Measurements from ENCODE around the gene GSTM4. TPM values are rescaled to one million over a fixed set of nuclear protein-coding genes. Genes with fewer than 3 reads are reported as not detected.

Gene GSTM4
- total and polyA plus RNA-seq, 9 of the 15 experiments (the other 6 are each of a cell fraction or from before 2014, with no cell fraction given) = 18.8 to 53.4 (median 38.8) TPM

DNA sequence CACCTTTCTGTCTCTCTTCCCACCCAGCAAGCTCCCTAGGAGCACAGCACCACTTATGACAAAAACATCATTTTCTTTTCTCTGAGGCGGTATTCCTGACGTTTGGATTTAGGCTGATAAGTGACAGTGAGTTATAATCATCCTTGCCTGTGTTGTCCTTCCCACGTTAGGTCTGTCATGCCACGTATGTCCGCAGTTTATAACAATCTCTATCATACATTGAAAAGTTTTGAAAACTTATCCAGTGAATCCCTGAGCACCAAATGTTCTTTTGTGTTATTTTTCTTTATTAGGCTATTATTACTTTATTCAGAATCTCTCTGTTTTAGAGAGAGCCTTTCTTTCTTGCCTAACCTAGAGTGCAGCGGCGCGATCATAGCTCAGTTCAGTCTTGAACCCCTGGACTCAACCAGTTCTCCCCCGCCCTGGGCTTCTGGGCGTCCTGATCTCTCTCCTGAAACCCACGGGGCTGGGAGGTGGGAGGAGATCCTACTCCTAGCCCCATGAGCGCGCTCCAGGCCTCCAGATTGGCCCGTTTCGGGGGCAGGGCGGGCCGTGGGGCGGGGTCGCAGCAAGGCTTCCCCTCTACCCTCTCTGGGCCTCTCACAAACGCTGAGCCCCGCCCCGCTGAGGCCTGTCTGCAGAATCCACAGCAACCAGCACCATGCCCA lies 11.7 kb downstream of the GSTM4 start, which contains the start of gene GSTM2 (continued):
- no peak for TF ChIP-seq KAT8 (IDR thresholded peaks at IDR 0.05; ENCODE audit: low read depth)
- TF ChIP-seq ELK1 (CRISPR knock-in tag; IDR thresholded peaks at IDR 0.05) = no peak
- TF ChIP-seq ZFPM2 (CRISPR knock-in tag; IDR thresholded peaks at IDR 0.05) = no peak
- no peak for TF ChIP-seq TARDBP (IDR thresholded peaks at IDR 0.05)
- TF ChIP-seq, protein P1, sequence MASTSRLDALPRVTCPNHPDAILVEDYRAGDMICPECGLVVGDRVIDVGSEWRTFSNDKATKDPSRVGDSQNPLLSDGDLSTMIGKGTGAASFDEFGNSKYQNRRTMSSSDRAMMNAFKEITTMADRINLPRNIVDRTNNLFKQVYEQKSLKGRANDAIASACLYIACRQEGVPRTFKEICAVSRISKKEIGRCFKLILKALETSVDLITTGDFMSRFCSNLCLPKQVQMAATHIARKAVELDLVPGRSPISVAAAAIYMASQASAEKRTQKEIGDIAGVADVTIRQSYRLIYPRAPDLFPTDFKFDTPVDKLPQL (IDR thresholded peaks at IDR 0.05; ENCODE audit: extremely low read depth, insufficient read length) = no peak
- no peak for TF ChIP-seq ETV5 (CRISPR knock-in tag; IDR thresholded peaks at IDR 0.05; ENCODE audit: low read depth)
- TF ChIP-seq NFRKB (IDR thresholded peaks at IDR 0.05; ENCODE audit: low read depth) = no peak
- TF ChIP-seq XRCC5 (IDR thresholded peaks at IDR 0.05; ENCODE audit: low read depth, low read length) = no peak
- TF ChIP-seq, protein P2, sequence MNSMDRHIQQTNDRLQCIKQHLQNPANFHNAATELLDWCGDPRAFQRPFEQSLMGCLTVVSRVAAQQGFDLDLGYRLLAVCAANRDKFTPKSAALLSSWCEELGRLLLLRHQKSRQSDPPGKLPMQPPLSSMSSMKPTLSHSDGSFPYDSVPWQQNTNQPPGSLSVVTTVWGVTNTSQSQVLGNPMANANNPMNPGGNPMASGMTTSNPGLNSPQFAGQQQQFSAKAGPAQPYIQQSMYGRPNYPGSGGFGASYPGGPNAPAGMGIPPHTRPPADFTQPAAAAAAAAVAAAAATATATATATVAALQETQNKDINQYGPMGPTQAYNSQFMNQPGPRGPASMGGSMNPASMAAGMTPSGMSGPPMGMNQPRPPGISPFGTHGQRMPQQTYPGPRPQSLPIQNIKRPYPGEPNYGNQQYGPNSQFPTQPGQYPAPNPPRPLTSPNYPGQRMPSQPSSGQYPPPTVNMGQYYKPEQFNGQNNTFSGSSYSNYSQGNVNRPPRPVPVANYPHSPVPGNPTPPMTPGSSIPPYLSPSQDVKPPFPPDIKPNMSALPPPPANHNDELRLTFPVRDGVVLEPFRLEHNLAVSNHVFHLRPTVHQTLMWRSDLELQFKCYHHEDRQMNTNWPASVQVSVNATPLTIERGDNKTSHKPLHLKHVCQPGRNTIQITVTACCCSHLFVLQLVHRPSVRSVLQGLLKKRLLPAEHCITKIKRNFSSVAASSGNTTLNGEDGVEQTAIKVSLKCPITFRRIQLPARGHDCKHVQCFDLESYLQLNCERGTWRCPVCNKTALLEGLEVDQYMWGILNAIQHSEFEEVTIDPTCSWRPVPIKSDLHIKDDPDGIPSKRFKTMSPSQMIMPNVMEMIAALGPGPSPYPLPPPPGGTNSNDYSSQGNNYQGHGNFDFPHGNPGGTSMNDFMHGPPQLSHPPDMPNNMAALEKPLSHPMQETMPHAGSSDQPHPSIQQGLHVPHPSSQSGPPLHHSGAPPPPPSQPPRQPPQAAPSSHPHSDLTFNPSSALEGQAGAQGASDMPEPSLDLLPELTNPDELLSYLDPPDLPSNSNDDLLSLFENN (IDR thresholded peaks at IDR 0.05; ENCODE audit: low read depth in 2 of 2, low read length in 2 of 2) = no peak
- TF ChIP-seq BRCA1 (IDR thresholded peaks at IDR 0.05) = no peak
- no peak for TF ChIP-seq BRCA1 (CRISPR knock-in tag; IDR thresholded peaks at IDR 0.05)
- TF ChIP-seq, protein P3, sequence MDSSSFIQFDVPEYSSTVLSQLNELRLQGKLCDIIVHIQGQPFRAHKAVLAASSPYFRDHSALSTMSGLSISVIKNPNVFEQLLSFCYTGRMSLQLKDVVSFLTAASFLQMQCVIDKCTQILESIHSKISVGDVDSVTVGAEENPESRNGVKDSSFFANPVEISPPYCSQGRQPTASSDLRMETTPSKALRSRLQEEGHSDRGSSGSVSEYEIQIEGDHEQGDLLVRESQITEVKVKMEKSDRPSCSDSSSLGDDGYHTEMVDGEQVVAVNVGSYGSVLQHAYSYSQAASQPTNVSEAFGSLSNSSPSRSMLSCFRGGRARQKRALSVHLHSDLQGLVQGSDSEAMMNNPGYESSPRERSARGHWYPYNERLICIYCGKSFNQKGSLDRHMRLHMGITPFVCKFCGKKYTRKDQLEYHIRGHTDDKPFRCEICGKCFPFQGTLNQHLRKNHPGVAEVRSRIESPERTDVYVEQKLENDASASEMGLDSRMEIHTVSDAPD (CRISPR knock-in tag; IDR thresholded peaks at IDR 0.05) = no peak
- TF ChIP-seq ZBTB2 (IDR thresholded peaks at IDR 0.05) = no peak
- no peak for TF ChIP-seq BHLHE40 (IDR thresholded peaks at IDR 0.05; ENCODE audit: low read length)
- no peak for TF ChIP-seq ELK3 (CRISPR knock-in tag; IDR thresholded peaks at IDR 0.05)
- TF ChIP-seq MCM7 (IDR thresholded peaks at IDR 0.05) = no peak
- no peak for TF ChIP-seq FOXK2 (conservative IDR thresholded peaks at IDR 0.05 in 1 of 2, IDR thresholded peaks at IDR 0.05 in 1 of 2; ENCODE audit: low read depth in 2 of 2)
- TF ChIP-seq TFAM (CRISPR knock-in tag; conservative IDR thresholded peaks at IDR 0.05) = no peak

Data from K562 (cell line).